Heart left ventricle (tissue), 16 donors: ENCODE measurements around the gene GNAQ. TPM values are rescaled to one million over a fixed set of nuclear protein-coding genes. Genes with fewer than 3 reads are reported as not detected.
A peak's percentile ranks its signal among the peaks of the same experiment; 100 is the strongest.

Experiments used
- ATAC-seq, 4 donors: fragments of 200-7000 bp; cut with Tn5 transposase; one replicate each; pipeline ENCODE4 v1.9.1; 2020 to 2022; ENCODE audit warnings: moderate library complexity in 4 of 4, mild to moderate bottlenecking in 3 of 4, moderate number of reproducible peaks in 1 of 4
- DNase-seq, 5 donors: peaks; one replicate each; pipeline ENCODE4 v3.0.0-alpha.2; 2020
- H3K27ac ChIP-seq, 12 donors: fragments of 200-600 bp; sonication (generic) in 4 of 12; one replicate each; pipeline versions ENCODE4 v1.5.0 to v1.8.0; 2016 to 2022; ENCODE audit warnings: mild to moderate bottlenecking in 2 of 12
- H3K27me3 ChIP-seq, 9 donors: fragments of 200-600 bp; sonication (generic) in 2 of 9; one replicate each; pipeline versions ENCODE4 v1.5.1 to v1.8.0; 2016 to 2022; ENCODE audit warnings: mild to moderate bottlenecking in 3 of 9
- H3K36me3 ChIP-seq, 9 donors: fragments of 200-600 bp; sonication (generic) in 2 of 9; one replicate each; pipeline versions ENCODE4 v1.5.0 to v1.8.0; 2018 to 2022; ENCODE audit warnings: mild to moderate bottlenecking in 2 of 9
- H3K4me1 ChIP-seq, 12 donors: fragments of 200-600 bp; sonication (generic) in 4 of 12; one replicate each; pipeline versions ENCODE4 v1.5.0 to v1.8.0; 2016 to 2022; ENCODE audit warnings: mild to moderate bottlenecking in 3 of 12
- H3K4me3 ChIP-seq, 12 donors: fragments of 200-600 bp; sonication (generic) in 4 of 12; one replicate each; pipeline versions ENCODE4 v1.5.0 to v1.8.0; 2017 to 2022; ENCODE audit warnings: mild to moderate bottlenecking in 9 of 12, moderate library complexity in 4 of 12
- H3K9me3 ChIP-seq, 12 donors: fragments of 200-600 bp; sonication (generic) in 4 of 12; one replicate each; pipeline versions ENCODE4 v1.5.0 to v1.8.0; 2016 to 2022; ENCODE audit warnings: mild to moderate bottlenecking in 1 of 12
- POLR2A ChIP-seq, 2 donors: fragments of 450-650 bp; IDR thresholded peaks; one replicate each; pipeline ENCODE4 v1.6.1; 2017; ENCODE audit warnings: antibody characterized with exemption in 2 of 2, mild to moderate bottlenecking in 2 of 2, moderate library complexity in 2 of 2
- WGBS, 4 donors: extraction: QIAGEN DNeasy Blood & Tissue Kit in 2 of 4; methylation state at CpG; one replicate each; pipeline versions ENCODE4 v1.1.5 to v1.1.7; 2013 to 2018; 5-methylcytosine and 5-hydroxymethylcytosine counted together
- intact Hi-C, 10 donors: fragments of 100-400 bp; cut with DNase I; formaldehyde crosslinking; loops; one replicate each; pipeline versions ENCODE4 v1.11.1 to v1.14.2; 2022
- polyA plus RNA-seq, 2 donors: library from polyadenylated mRNA; stranded (reverse); fragments of 200-250 nt; gene quantifications; one replicate each; pipeline ENCODE4 v1.2.3, GENCODE V29; 2013
- total RNA-seq, 9 donors: library from RNA; depleted of rRNA in 2 of 9; stranded (reverse); fragments of >200 nt in 2 of 9; fragmentation: NEBNext Ultra II Directional in 3 of 9; extraction: Animal tissue kit (Norgen Biotek cat#: 25700) in 3 of 9; gene quantifications; one replicate each; pipeline versions ENCODE4 v1.1.0 to v1.2.4, GENCODE V29; 2016 to 2023
- TF ChIP-seq, protein P1 (sequence below), 12 donors: fragments of 200-600 bp; sonication (generic) in 4 of 12; IDR thresholded peaks; one replicate each; pipeline versions ENCODE4 v1.5.0 to v1.8.0; 2018 to 2022; ENCODE audit warnings: antibody characterized with exemption in 12 of 12, mild to moderate bottlenecking in 5 of 12
- donor health status: ischemic (EF 13 %, LVEDD 7.1; RV severe dilation, severe dysfunction).
- donor health status: healthy with polysubstance abuse.
- donor health status: DM: no; HTN: yes; CAD: no.
- donor health status: DM: no; HTN: no; CAD: no.
- donor health status: ischemic (EF 25% LVEDD 6.9; RV normal size, moderate dysfunction).
- donor health status: ischemic (EF 25% LVEDD 5.7; RV mildly dilated, moderate dysfunction).
- donor health status: healthy.
- donor health status: DM: yes; HTN: yes; CAD: no.
- donor health status: ischemic (EF 35%, LVEDD 5.7; RV mildly dilated, moderate dysfunction).
- donor health status: nonischemic (EF 11% LVEDD 7.7; RV severe dilation, severe dysfunction).
- donor health status: DM: yes; HTN: yes; CAD: no.
- donor health status: PGD.
- donor health status: ischemic (EF 29% LVEDD 5.4; RV normal size, mild dysfunction).
- donor health status: nonischemic (EF 23%, LVEDD 6.1; RV moderate dilation, normal function).

The GNAQ gene
- total and polyA plus RNA-seq, 11 donors = 4.8 to 34.1 (median 11.3) TPM

DNA sequence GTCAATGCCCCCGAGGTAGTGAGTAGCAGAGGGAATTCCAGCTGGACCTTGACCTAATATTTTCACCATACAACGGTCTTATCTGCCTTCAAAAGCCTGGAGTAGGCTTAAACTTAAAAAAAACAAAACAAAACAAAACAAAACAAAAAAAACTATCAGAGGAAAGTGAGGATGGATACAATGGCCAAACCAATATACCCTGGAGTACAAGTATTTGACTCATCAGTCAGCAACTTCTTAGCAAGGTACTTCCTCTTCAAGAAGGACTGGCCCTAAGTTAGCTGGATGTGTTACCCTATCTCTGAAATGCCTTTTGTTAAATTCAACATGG, 222.9 kb downstream of the GNAQ start:
- TF ChIP-seq, protein P1, sequence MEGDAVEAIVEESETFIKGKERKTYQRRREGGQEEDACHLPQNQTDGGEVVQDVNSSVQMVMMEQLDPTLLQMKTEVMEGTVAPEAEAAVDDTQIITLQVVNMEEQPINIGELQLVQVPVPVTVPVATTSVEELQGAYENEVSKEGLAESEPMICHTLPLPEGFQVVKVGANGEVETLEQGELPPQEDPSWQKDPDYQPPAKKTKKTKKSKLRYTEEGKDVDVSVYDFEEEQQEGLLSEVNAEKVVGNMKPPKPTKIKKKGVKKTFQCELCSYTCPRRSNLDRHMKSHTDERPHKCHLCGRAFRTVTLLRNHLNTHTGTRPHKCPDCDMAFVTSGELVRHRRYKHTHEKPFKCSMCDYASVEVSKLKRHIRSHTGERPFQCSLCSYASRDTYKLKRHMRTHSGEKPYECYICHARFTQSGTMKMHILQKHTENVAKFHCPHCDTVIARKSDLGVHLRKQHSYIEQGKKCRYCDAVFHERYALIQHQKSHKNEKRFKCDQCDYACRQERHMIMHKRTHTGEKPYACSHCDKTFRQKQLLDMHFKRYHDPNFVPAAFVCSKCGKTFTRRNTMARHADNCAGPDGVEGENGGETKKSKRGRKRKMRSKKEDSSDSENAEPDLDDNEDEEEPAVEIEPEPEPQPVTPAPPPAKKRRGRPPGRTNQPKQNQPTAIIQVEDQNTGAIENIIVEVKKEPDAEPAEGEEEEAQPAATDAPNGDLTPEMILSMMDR (IDR thresholded peaks at IDR 0.05) = no peak
- no peak for TF ChIP-seq POLR2A (IDR thresholded peaks at IDR 0.05)
- Histone ChIP-seq H3K27ac (no peak overlapping the region), H3K36me3 (peaks cover 0 to 15% (median 0%) of the 10 kb centered on the region in 9 donors), H3K4me3 (no peak overlapping the region), H3K27me3 (no peaks in the 10 kb centered on the region), H3K9me3 (no peaks in the 10 kb centered on the region), H3K4me1 (peaks cover 0 to 25% (median 6%) of the 10 kb centered on the region in 12 donors)
- no peak for DNase-seq
- 65 to 79% (median 74%) methylated on average over 2 of the region's 2 CpGs for WGBS, 4 donors
- intact Hi-C loops = no loop called here
- ATAC-seq = no peak

DNA sequence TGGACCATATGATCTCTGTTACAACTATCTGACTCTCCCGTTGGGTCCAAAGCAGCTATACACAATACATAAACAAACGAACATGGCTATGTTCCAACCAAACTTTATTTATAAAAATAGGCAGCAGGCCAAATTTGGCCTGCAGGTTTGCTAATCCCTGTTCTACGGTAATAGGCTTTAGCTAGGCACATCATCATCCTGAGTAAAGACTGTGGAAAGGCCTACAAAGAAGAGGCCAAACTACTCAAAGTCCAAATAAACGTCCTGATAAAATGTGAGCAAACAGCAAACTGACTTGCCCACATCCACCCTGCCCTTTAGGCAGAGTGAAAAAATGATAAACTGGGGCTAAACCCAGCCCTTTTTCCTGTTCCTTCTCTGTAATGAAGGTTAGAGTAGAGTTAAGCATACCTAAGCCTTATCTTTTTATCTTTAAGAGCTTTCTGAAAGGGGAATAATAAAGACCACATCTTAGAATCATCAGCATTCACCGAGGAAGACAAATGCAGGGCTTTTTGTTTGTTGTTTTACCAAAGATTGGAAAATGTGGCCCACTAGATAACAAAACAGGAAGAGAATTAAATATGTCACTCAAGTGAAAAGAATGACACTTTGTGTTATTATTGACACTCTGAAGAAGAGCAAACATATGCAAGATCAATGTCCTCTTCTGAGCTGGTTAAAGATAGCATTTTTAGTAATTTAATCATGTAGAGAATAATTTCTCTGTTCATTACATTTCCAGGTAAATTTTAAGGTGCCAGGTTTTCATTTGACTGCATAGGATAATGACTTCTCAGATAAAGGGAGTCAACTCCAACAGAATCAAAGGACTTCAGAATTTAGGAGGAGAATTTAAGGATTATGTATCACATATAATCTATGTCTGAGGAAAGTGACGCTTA, 223.5 kb downstream of the GNAQ start:
- intact Hi-C loops = no loop called here
- H3K27ac ChIP-seq = peak overlapping the region in 1 of 12 donors; percentile 35
- H3K36me3 ChIP-seq = peaks cover 0 to 14% (median 0%) of the 10 kb centered on the region in 9 donors
- ATAC-seq (no peak), DNase-seq (no peak)
- TF ChIP-seq, protein P1 (IDR thresholded peaks at IDR 0.05) = no peak
- no peak for TF ChIP-seq POLR2A (IDR thresholded peaks at IDR 0.05)
- H3K9me3 ChIP-seq = no peaks in the 10 kb centered on the region
- WGBS, 4 donors = 54 to 63% (median 55%) methylated on average over 6 of the region's 6 CpGs
- no peak overlapping the region for H3K4me3 ChIP-seq
- no peaks in the 10 kb centered on the region for H3K27me3 ChIP-seq
- peaks cover 0 to 31% (median 6%) of the 10 kb centered on the region in 12 donors for H3K4me1 ChIP-seq

DNA sequence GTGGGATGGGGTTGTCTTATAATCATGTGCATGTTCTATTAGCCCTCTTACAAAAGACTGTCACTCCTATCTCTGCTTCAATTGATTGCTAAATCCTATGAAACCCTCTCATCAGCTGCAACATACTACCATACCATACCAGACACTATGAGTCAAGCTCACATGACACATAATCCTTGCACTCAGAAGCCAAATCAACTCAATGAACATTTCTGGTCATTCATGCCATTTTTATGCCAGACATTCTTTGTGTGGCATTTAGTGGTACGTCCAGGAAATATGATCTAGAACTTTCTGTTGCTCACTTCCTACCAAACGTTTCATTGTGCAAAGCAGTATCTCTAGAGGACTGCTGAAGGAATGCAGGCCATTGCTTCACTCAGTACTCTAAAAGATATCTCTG, 224.3 kb downstream of the GNAQ start:
- Histone ChIP-seq H3K9me3 (no peaks in the 10 kb centered on the region), H3K4me3 (no peak overlapping the region), H3K27ac (peak overlapping the region in 1 of 12 donors; percentile 35), H3K27me3 (no peaks in the 10 kb centered on the region), H3K4me1 (peaks cover 0 to 32% (median 6%) of the 10 kb centered on the region in 12 donors), H3K36me3 (peaks cover 0 to 16% (median 0%) of the 10 kb centered on the region in 9 donors)
- DNase-seq = no peak
- TF ChIP-seq POLR2A (IDR thresholded peaks at IDR 0.05) = no peak
- TF ChIP-seq, protein P1 (IDR thresholded peaks at IDR 0.05) = no peak
- 37 to 46% (median 44%) methylated on average over 2 of the region's 2 CpGs for WGBS, 4 donors
- intact Hi-C loops = no loop called here
- ATAC-seq = peak in 2 of 4 donors; percentile 67

DNA sequence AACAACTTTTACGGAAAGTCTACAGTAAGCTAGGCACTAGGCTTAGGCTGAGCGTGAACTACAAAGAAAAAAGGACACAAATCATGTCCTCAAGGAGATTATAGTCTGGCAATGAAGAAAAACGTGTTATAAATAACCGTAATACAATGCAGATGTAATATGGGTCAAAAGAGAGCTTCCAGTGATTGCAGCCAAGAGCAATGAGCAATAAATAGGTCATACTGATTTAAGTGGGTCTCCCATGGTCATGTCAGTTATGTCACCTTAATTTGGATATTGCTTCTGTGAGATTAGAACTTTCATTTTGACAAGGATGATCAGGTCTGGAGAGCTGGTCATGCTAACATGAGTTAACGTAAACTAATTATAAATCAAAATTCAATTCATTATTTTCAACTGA, 224.9 kb downstream of the GNAQ start:
- TF ChIP-seq, protein P1 (IDR thresholded peaks at IDR 0.05) = no peak
- no peak for TF ChIP-seq POLR2A (IDR thresholded peaks at IDR 0.05)
- intact Hi-C loops = no loop called here
- 93 to 96% (median 94%) methylated on average over 5 of the region's 5 CpGs for WGBS, 4 donors
- H3K36me3 ChIP-seq = peaks cover 0 to 15% (median 0%) of the 10 kb centered on the region in 9 donors
- H3K27ac ChIP-seq = peak overlapping the region in 1 of 12 donors; percentile 35
- H3K9me3 ChIP-seq = no peaks in the 10 kb centered on the region
- peaks cover 0 to 32% (median 6%) of the 10 kb centered on the region in 12 donors for H3K4me1 ChIP-seq
- no peak for ATAC-seq
- no peak overlapping the region for H3K4me3 ChIP-seq
- no peak for DNase-seq
- H3K27me3 ChIP-seq = no peaks in the 10 kb centered on the region
